ENCODE results near the gene CDC37L1. TPM values are rescaled to one million over a fixed set of nuclear protein-coding genes. Genes with fewer than 3 reads are reported as not detected.

CDC37L1 gene
- 24.1 and 31.4 TPM in 2 replicates for total RNA-seq (2014; rRNA removed; shearing (Covaris generic))

DNA sequence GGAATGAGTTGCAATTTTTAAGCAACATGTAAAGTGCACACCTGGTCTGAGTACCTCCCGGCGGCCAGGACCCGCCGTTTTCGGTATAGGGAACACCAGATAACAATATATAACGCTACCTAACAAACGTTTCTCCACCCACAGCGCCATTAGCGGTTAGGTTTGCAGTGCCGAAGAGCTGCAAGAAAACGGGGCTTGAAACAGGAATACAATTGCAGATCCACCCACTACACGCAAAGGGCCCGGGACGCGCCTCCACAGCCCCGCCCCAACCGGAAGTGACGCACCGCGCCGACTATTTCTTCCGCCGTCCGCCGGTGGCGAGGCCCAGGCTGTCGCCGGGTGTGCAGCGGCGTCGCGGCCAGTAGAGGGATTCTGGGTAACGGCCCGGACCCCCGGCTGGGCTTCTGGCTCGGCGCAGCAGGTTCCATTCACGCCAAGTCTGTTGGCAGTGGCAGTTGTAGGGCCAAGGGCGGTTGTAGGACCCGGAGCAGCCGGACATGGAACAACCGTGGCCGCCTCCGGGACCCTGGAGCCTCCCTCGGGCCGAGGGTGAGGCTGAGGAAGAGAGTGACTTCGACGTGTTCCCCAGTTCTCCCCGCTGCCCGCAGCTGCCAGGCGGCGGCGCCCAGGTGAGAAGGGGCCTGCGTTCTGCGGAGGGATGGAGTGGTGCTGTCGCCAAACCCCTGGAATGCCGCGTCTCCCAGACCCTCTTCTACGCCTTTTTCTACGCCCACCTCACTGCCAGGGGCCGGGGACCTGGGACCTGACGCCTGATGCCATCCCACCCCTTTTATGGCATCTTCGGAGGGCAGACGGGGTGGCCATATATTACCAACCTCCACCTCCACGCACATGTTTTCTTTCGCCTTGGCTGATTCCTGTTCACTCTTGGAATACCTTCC is at the start of gene CDC37L1:
Gene CDC37L1 (plus strand): TSS at position 302 of the 905 bp plus-strand sequence. CDS start 199 bp downstream, at position 501.

DNA sequence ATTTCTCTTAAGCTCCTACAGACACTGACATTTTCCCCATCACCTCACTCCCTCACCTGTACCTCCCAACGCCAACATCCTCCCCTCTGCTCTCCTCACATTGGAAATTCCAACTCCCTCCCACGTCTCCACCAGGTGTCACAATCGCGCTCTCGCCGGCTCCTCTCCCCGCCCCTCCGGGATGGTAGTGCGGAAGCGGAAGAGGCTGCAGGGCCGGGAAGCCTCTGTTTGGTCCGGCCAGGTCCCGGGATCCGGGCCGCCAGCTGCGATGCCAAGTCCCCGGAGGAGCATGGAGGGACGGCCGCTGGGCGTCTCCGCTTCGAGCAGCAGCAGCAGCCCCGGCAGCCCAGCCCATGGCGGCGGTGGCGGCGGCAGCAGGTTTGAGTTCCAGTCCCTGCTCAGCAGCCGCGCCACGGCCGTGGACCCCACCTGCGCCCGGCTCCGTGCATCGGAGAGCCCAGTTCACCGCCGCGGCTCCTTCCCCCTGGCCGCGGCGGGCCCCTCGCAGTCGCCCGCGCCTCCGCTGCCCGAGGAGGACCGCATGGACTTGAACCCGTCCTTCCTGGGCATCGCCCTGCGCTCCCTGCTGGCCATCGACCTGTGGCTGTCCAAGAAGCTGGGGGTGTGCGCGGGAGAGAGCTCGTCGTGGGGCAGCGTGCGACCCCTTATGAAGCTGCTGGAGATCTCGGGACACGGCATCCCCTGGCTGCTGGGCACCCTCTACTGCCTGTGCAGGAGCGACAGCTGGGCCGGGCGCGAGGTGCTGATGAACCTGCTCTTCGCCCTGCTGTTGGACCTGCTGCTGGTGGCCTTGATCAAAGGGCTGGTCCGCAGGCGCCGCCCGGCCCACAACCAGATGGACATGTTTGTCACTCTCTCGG is 17.0 kb upstream of the CDC37L1 start, which contains the start of gene PLPP6:
Gene PLPP6 (plus strand): TSS at position 187 of the 881 bp plus-strand sequence. CDS start 82 bp downstream, at position 269.

DNA sequence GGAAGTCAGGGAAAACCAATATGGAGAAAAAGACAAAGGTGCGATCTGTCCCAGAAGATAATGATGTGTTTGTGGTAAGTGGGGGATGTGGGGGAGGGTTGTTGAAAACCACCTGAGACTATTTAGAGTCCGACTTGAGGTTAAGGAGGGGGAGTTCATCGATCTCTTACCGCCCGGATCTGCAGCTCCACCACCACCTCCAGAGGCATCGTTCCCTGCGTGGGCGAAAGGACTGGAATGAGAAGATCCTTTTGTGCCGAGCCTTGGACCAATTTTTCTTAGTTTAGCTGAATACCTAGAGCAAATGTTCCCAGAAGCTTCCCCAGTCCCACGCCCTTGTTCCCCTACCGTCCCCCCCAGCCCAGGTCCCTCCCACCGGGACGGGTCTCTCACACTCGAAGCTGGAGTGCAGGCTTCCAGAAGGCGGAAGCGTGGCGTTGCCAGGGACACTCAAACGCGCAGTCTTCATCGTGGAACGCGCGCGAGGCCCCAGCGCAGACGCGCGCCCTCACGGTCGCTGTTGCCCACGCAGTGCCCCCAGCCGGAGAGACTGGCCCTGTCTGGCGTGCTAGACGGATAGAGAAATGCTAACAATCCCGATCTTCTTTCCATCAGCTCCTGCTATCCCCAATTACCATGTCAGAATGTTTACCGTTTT is 13.2 kb upstream of the CDC37L1 start, which contains the start of gene SPATA6L:
Gene SPATA6L (minus strand): TSS at position 439 of the 658 bp plus-strand sequence. CDS start 230 bp downstream, at position 209.

GRCh38 chr9:4740638-4741364 is 61.4 kb downstream of the CDC37L1 start, which contains the start of gene AK3:
Gene AK3 (minus strand): TSS chr9:4741202. CDS start chr9:4741087, 115 bp downstream.

Other genes with a start within 250 kb of the CDC37L1 start
- 10.5 and 10.8 TPM in 2 replicates for gene SLC1A1, start 189.1 kb upstream of the CDC37L1 start, total RNA-seq (2014; rRNA removed; shearing (Covaris generic))
- 11.3 and 12.1 TPM in 2 replicates for gene PLPP6, start 17.3 kb upstream of the CDC37L1 start, total RNA-seq (2014; rRNA removed; shearing (Covaris generic))
- 2.1 and 2.3 TPM in 2 replicates for gene SPATA6L, start 13.1 kb upstream of the CDC37L1 start, total RNA-seq (2014; rRNA removed; shearing (Covaris generic))
- gene AK3, start 61.6 kb downstream of the CDC37L1 start, total RNA-seq (2014; rRNA removed; shearing (Covaris generic)) = 28.8 and 29.3 TPM in 2 replicates
- 37.3 and 52.4 TPM in 2 replicates for gene RCL1, start 113.4 kb downstream of the CDC37L1 start, total RNA-seq (2014; rRNA removed; shearing (Covaris generic))

Measured in A375 (cell line).